ENCODE data around the gene ERAS. TPM values are rescaled to one million over a fixed set of nuclear protein-coding genes. Genes with fewer than 3 reads are reported as not detected.

ERAS gene
- total and polyA plus RNA-seq, 12 donors, result 0.11 to 0.20 TPM; not detected in 10

GRCh38 chrX:48785540-48786214 is 40.6 kb upstream of the ERAS start:
- TF ChIP-seq POLR2A (IDR thresholded peaks at IDR 0.05) (no peak), CTCF (IDR thresholded peaks at IDR 0.05) (no peak)
- no peak overlapping the region for H3K4me3 ChIP-seq
- peaks cover 14% of the 10 kb centered on the region for H3K27me3 ChIP-seq
- no peaks in the 10 kb centered on the region for H3K4me1 ChIP-seq (replicated peaks in 1 of 2)
- no peaks in the 10 kb centered on the region for H3K9me3 ChIP-seq (replicated peaks in 1 of 3)
- H3K36me3 ChIP-seq (replicated peaks in 1 of 2), result no peaks in the 10 kb centered on the region
- 71 to 82% (median 80%) methylated on average over 12 to 16 of the region's 16 CpGs for WGBS, 4 donors
- no peak overlapping the region for H3K27ac ChIP-seq
- intact Hi-C loops (cut with DNase I), result no loop called here
- no peak for DNase-seq

DNA sequence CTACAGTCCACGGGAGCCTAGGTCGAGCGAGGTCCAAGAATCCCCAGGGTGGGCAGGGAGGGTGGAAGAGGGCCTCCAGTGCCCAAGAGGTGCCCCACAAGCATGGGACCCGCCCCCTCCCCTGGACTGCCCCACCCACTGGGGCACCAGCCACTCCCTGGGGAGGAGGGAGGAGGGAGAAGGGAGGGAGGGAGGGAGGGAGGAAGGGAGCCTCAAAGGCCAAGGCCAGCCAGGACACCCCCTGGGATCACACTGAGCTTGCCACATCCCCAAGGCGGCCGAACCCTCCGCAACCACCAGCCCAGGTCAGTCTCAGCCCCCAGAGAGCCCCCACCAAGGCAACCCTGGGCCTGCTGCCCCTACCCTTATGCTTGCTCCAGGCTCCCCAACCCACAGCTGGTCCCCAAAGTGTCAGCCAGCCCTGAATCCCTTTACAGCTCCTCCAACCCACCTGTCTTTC is 39.9 kb upstream of the ERAS start, which contains the start of gene GATA1:
TSS of gene GATA1 (plus strand) at position 250 of the 460 bp plus-strand sequence. CDS start 4,520 bp downstream, outside the sequence.
- no peak for DNase-seq
- peaks cover 14% of the 10 kb centered on the region for H3K27me3 ChIP-seq
- TF ChIP-seq CTCF (IDR thresholded peaks at IDR 0.05) (no peak), POLR2A (IDR thresholded peaks at IDR 0.05) (no peak)
- H3K4me1 ChIP-seq (replicated peaks in 1 of 2), result no peaks in the 10 kb centered on the region
- no peaks in the 10 kb centered on the region for H3K36me3 ChIP-seq (replicated peaks in 1 of 2)
- H3K27ac ChIP-seq, result no peak within 1 kb of the TSS
- 67 to 100% (median 75%) methylated on average over 3 to 7 of the region's 7 CpGs; no CpG with 5 or more reads in 1 of the 4 donors for WGBS, 4 donors
- no peak within 1 kb of the TSS for H3K4me3 ChIP-seq
- intact Hi-C loops (cut with DNase I), result no loop called here
- no peaks in the 10 kb centered on the region for H3K9me3 ChIP-seq (replicated peaks in 1 of 3)

DNA sequence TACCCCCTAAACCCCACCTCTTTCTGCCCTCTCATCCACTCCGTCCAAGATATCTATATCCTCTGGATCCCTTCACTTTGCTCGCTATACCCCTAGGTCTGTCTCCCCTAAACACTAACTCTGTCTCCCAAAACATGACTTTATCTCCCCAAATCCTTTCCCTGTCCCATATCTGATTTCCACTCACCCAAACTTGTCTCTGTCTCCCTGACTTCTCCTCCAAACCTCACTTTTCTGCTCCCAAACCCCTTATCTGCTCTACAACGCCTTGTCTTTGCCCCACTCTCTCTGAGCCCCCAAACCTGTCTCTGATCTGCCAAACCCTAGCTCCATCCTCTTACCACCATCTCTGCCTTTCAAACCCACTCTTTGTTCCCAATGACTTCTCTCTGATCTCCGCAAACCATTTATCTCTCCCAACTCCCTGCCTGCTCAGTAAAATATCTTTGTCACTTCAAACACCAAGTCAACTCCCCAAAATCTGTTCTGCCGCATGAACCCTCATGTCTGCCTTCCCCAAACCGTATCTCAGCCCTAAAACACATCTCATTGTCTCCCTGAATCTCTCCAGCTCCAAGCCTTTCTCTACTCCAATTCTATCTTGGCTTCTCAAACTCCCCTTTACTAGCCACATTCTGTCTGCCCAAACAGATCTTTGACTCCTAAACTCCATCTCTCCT is 39.3 kb upstream of the ERAS start:
- intact Hi-C loops (cut with DNase I), result no loop called here
- no peak for DNase-seq
- peaks cover 14% of the 10 kb centered on the region for H3K27me3 ChIP-seq
- no peak overlapping the region for H3K4me3 ChIP-seq
- 62 to 72% (median 65%) methylated on average over 6 of the region's 6 CpGs for whole genome bisulfite sequencing, 4 donors
- H3K36me3 ChIP-seq (replicated peaks in 1 of 2), result no peaks in the 10 kb centered on the region
- H3K4me1 ChIP-seq (replicated peaks in 1 of 2), result no peaks in the 10 kb centered on the region
- H3K27ac ChIP-seq, result no peak overlapping the region
- TF ChIP-seq CTCF (IDR thresholded peaks at IDR 0.05) (no peak), POLR2A (IDR thresholded peaks at IDR 0.05) (no peak)
- H3K9me3 ChIP-seq (replicated peaks in 1 of 3), result no peaks in the 10 kb centered on the region

GRCh38 chrX:48787505-48788443 is 38.5 kb upstream of the ERAS start:
- 55 to 57% (median 56%) methylated on average over 12 to 17 of the region's 17 CpGs for WGBS, 4 donors
- Histone ChIP-seq H3K27ac (no peak overlapping the region), H3K4me1 (replicated peaks in 1 of 2) (no peaks in the 10 kb centered on the region), H3K4me3 (no peak overlapping the region), H3K27me3 (peaks cover 14% of the 10 kb centered on the region), H3K9me3 (replicated peaks in 1 of 3) (no peaks in the 10 kb centered on the region), H3K36me3 (replicated peaks in 1 of 2) (no peaks in the 10 kb centered on the region)
- TF ChIP-seq POLR2A (IDR thresholded peaks at IDR 0.05) (no peak), CTCF (IDR thresholded peaks at IDR 0.05) (no peak)
- DNase-seq, result no peak
- intact Hi-C loops (cut with DNase I), result no loop called here
